ENCODE measurements around the gene BSN. TPM values are rescaled to one million over a fixed set of nuclear protein-coding genes. Genes with fewer than 3 reads are reported as not detected.

The BSN gene
- polyA plus RNA-seq, 1 donor (not counting 4 experiments of a cell fraction or from before 2014, with no cell fraction given), result under 0.01 TPM

GRCh38 chr3:49680493-49681231 lies 126.4 kb downstream of the BSN start:
- Histone ChIP-seq H3K9me3 (ENCODE audit: control insufficient read depth, low read depth, low read length) (no peaks in the 10 kb centered on the region), H3K9me1 (ENCODE audit: control insufficient read depth, extremely low read depth, insufficient read depth, low read length) (no peaks in the 10 kb centered on the region), H3K4me1 (ENCODE audit: control insufficient read depth, extremely low read depth, insufficient read depth, low read length) (no peaks in the 10 kb centered on the region), H3K36me3 (ENCODE audit: control insufficient read depth in 2 of 2, extremely low read depth in 1 of 2, insufficient read depth in 2 of 2, low read length in 2 of 2) (peaks cover 61 to 67% of the 10 kb centered on the region in 2 experiments), H3K27me3 (ENCODE audit: control insufficient read depth, extremely low read depth, insufficient read depth, low read length) (no peaks in the 10 kb centered on the region), H3K79me2 (ENCODE audit: control insufficient read depth, insufficient read depth, low read length) (peaks cover 9% of the 10 kb centered on the region), H3K9ac (ENCODE audit: control insufficient read depth, extremely low read depth, insufficient read depth, low read length) (no peak overlapping the region), H2AFZ (ENCODE audit: control insufficient read depth, low read length) (no peak overlapping the region), H4K20me1 (ENCODE audit: control insufficient read depth, extremely low read depth, insufficient read depth, low read length) (no peaks in the 10 kb centered on the region), H3K4me2 (ENCODE audit: control insufficient read depth, extremely low read depth, insufficient read depth, low read depth, low read length) (no peak overlapping the region), H3K4me3 (ENCODE audit: control insufficient read depth in 2 of 3, extremely low read depth in 1 of 3, insufficient read depth in 2 of 3, low read depth in 1 of 3, low read length in 3 of 3) (no peak overlapping the region), H3K27ac (ENCODE audit: control insufficient read depth, insufficient read depth, low read length) (no peak overlapping the region)
- no peak for TF ChIP-seq CTCF (optimal IDR thresholded peaks at IDR 0.05 in 1 of 3, IDR thresholded peaks at IDR 0.05 in 1 of 3, conservative IDR thresholded peaks at IDR 0.05 in 1 of 3; ENCODE audit: extremely low read depth in 1 of 3, insufficient read depth in 2 of 3, low read length in 3 of 3)
- TF ChIP-seq EZH2 (IDR thresholded peaks at IDR 0.05; ENCODE audit: low read length), result no peak
- dilution Hi-C loops (cut with MboI; ENCODE audit: extremely low pct_ligation_motif_present, low sequenced_read_pairs), result no loop called here
- FAIRE-seq, result no peak
- DNase-seq (ENCODE audit: low read depth, low spot score), result no peak

GRCh38 chr3:49681232-49681522 lies 126.9 kb downstream of the BSN start:
- Histone ChIP-seq H3K9me3 (ENCODE audit: control insufficient read depth, low read depth, low read length) (no peaks in the 10 kb centered on the region), H3K4me1 (ENCODE audit: control insufficient read depth, extremely low read depth, insufficient read depth, low read length) (no peaks in the 10 kb centered on the region), H3K4me2 (ENCODE audit: control insufficient read depth, extremely low read depth, insufficient read depth, low read depth, low read length) (no peak overlapping the region), H3K36me3 (ENCODE audit: control insufficient read depth in 2 of 2, extremely low read depth in 1 of 2, insufficient read depth in 2 of 2, low read length in 2 of 2) (peaks cover 57 to 67% of the 10 kb centered on the region in 2 experiments), H3K79me2 (ENCODE audit: control insufficient read depth, insufficient read depth, low read length) (peaks cover 8% of the 10 kb centered on the region), H4K20me1 (ENCODE audit: control insufficient read depth, extremely low read depth, insufficient read depth, low read length) (no peaks in the 10 kb centered on the region), H3K9me1 (ENCODE audit: control insufficient read depth, extremely low read depth, insufficient read depth, low read length) (no peaks in the 10 kb centered on the region), H3K27me3 (ENCODE audit: control insufficient read depth, extremely low read depth, insufficient read depth, low read length) (no peaks in the 10 kb centered on the region), H2AFZ (ENCODE audit: control insufficient read depth, low read length) (no peak overlapping the region), H3K27ac (ENCODE audit: control insufficient read depth, insufficient read depth, low read length) (no peak overlapping the region), H3K4me3 (ENCODE audit: control insufficient read depth in 2 of 3, extremely low read depth in 1 of 3, insufficient read depth in 2 of 3, low read depth in 1 of 3, low read length in 3 of 3) (no peak overlapping the region), H3K9ac (ENCODE audit: control insufficient read depth, extremely low read depth, insufficient read depth, low read length) (no peak overlapping the region)
- FAIRE-seq (no peak), DNase-seq (ENCODE audit: low read depth, low spot score) (no peak)
- TF ChIP-seq EZH2 (IDR thresholded peaks at IDR 0.05; ENCODE audit: low read length) (no peak), CTCF (optimal IDR thresholded peaks at IDR 0.05 in 1 of 3, IDR thresholded peaks at IDR 0.05 in 1 of 3, conservative IDR thresholded peaks at IDR 0.05 in 1 of 3; ENCODE audit: extremely low read depth in 1 of 3, insufficient read depth in 2 of 3, low read length in 3 of 3) (no peak)
- dilution Hi-C loops (cut with MboI; ENCODE audit: extremely low pct_ligation_motif_present, low sequenced_read_pairs), result no loop called here
